C4-2B (cell line): ENCODE results near the gene LRRN2.

Experiments
- CTCF ChIP-seq: fragments of 450-650 bp; conservative IDR thresholded peaks from 2 replicates; pipeline ENCODE4 v1.5.1; 2017; ENCODE audit warnings: mild to moderate bottlenecking
- ZFX ChIP-seq: fragments of 450-650 bp; IDR thresholded peaks from 2 replicates; pipeline ENCODE4 v1.6.1; 2017

- no peak for TF ChIP-seq CTCF
- TF ChIP-seq ZFX: no peak
Observed at GRCh38 chr1:204591473-204592090, 94.0 kb downstream of the LRRN2 start.
